Dermis microvascular lymphatic vessel endothelial cell (primary cell): Measurements from ENCODE around the gene AFF3. TPM values are rescaled to one million over a fixed set of nuclear protein-coding genes. Genes with fewer than 3 reads are reported as not detected.
"Not testable (repeated sequence)": the region's sequence is repeated elsewhere in the genome, so short reads cannot be mapped to it uniquely, and the experiment has no call there.

ENCODE experiments used
- DNase-seq, 2 donors: peaks; one replicate each; pipeline versions ENCODE4 v3.0.0 to v3.0.0-alpha.2; 2010; ENCODE audit warnings: low read depth in 2 of 2
- total RNA-seq: library from RNA; depleted of rRNA; stranded (reverse); fragments of >200 nt; gene quantifications from 2 replicates; pipeline ENCODE4 v1.2.1, GENCODE V29; 2014

Gene AFF3
- total RNA-seq, 1 donor from 2014 or later, result under 0.01 TPM

- no peak for DNase-seq
These were observed 384.7 kb downstream of the AFF3 start for GRCh38 chr2:99757611-99758114.

- DNase-seq, result no peak
These were observed 386.3 kb downstream of the AFF3 start for GRCh38 chr2:99756059-99756458.

- DNase-seq, result no peak
These were observed 388.2 kb downstream of the AFF3 start for GRCh38 chr2:99754210-99754609.

GRCh38 chr2:99753505-99753904 is 388.9 kb downstream of the AFF3 start:
- DNase-seq, result no peak

GRCh38 chr2:99748344-99748743 is 394.0 kb downstream of the AFF3 start:
- DNase-seq, result no peak

- DNase-seq, result no peak
These were observed 394.5 kb downstream of the AFF3 start for GRCh38 chr2:99747842-99748241.

GRCh38 chr2:99743146-99743545 is 399.2 kb downstream of the AFF3 start:
- no peak for DNase-seq

- DNase-seq, result no peak
These were observed 404.9 kb downstream of the AFF3 start for GRCh38 chr2:99737537-99737936.

- DNase-seq, result no peak
These were observed 406.6 kb downstream of the AFF3 start for GRCh38 chr2:99735753-99736152.

GRCh38 chr2:99735314-99735713 is 407.1 kb downstream of the AFF3 start:
- not testable (repeated sequence) for DNase-seq

- DNase-seq, result no peak
These were observed 408.2 kb downstream of the AFF3 start for GRCh38 chr2:99734236-99734635.

- DNase-seq, result peak; percentile 2 to 12
These were observed 413.0 kb downstream of the AFF3 start for GRCh38 chr2:99729104-99730025.

- no peak for DNase-seq
These were observed 414.2 kb downstream of the AFF3 start for GRCh38 chr2:99728166-99728565.

GRCh38 chr2:99727199-99727598 is 415.2 kb downstream of the AFF3 start:
- DNase-seq, result no peak

- no peak for DNase-seq
These were observed 415.7 kb downstream of the AFF3 start for GRCh38 chr2:99726691-99727090.

- DNase-seq, result no peak
These were observed 416.6 kb downstream of the AFF3 start for GRCh38 chr2:99725820-99726219.

GRCh38 chr2:99722476-99722875 is 419.9 kb downstream of the AFF3 start:
- no peak for DNase-seq

- DNase-seq, result no peak
These were observed 423.3 kb downstream of the AFF3 start for GRCh38 chr2:99719102-99719501.

- no peak for DNase-seq
These were observed 426.4 kb downstream of the AFF3 start for GRCh38 chr2:99715956-99716355.

GRCh38 chr2:99714349-99714748 is 428.0 kb downstream of the AFF3 start:
- DNase-seq, result no peak

GRCh38 chr2:99711144-99711543 is 431.2 kb downstream of the AFF3 start:
- no peak for DNase-seq

GRCh38 chr2:99710721-99711120 is 431.7 kb downstream of the AFF3 start:
- no peak for DNase-seq

- no peak for DNase-seq
These were observed 433.2 kb downstream of the AFF3 start for GRCh38 chr2:99709229-99709628.
